NCI-H524 treated with DMSO at 0.1 percent for 48 hours (cell line): ENCODE measurements around the gene MOGAT2.
"Not testable (repeated sequence)": the region's sequence is repeated elsewhere in the genome, so short reads cannot be mapped to it uniquely, and the experiment has no call there.

Source experiments
- DNase-seq: peaks from one replicate; lab custom pipeline; 2025; lab: John Stamatoyannopoulos, UW

MOGAT2 gene

DNA sequence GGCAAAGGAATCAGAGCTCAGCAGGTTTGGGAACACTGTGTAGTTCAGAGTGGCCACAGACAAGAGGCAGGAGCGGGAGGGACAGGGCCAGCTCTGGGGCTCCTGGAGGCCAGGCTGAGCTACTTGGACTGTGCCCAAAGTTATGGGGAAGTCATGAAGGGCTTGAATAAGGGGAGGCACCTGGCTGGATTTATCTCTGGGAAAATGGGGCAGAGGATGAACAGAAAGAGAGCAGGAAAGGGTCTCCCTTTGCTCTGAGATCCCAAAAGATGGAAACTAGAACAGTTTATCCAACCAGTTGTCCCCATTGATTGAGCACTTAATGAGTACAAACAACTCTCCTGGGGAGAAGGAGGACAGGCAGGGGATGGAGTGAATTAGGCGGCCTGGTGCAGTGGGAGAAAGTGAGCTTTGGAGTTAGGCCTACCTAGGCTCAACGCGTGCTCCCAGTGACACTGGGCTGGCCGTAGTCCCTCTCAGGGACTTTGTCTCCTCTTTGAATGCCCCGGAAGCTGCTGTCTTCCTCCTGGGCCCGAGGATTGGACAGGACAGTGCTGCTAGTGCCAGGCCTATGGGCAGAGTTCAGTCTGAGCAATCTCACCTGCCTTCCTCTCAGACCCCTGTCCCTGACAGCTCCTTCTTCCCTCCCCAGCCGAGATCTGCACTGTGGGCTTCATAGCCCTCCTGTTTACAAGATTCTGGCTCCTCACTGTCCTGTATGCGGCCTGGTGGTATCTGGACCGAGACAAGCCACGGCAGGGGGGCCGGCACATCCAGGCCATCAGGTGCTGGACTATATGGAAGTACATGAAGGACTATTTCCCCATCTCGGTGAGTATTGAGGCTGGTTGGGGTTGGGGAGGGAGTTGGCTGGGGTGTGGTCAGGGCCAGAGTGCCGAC lies 2.0 kb downstream of the MOGAT2 start:
- no peak for DNase-seq

DNA sequence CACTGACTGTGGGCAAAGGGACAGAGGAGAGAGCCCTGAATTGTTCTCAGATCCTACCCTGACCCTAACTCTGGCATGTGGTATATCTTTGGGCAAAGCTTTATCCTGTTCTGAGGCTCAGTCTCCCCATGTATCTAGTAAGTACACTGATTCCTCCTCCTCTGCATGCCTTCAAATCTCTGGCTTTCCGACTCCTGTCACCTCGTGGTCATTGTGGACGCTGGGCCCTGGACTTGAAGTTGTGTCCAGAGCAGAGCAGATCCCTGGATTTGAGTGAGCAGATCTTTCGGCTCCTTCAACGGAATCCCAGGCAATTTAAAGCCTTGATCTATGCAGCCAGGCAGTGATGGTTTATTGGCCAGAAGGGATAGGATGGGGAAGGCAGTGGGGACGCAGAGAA lies 3.0 kb downstream of the MOGAT2 start:
- no peak for DNase-seq

DNA sequence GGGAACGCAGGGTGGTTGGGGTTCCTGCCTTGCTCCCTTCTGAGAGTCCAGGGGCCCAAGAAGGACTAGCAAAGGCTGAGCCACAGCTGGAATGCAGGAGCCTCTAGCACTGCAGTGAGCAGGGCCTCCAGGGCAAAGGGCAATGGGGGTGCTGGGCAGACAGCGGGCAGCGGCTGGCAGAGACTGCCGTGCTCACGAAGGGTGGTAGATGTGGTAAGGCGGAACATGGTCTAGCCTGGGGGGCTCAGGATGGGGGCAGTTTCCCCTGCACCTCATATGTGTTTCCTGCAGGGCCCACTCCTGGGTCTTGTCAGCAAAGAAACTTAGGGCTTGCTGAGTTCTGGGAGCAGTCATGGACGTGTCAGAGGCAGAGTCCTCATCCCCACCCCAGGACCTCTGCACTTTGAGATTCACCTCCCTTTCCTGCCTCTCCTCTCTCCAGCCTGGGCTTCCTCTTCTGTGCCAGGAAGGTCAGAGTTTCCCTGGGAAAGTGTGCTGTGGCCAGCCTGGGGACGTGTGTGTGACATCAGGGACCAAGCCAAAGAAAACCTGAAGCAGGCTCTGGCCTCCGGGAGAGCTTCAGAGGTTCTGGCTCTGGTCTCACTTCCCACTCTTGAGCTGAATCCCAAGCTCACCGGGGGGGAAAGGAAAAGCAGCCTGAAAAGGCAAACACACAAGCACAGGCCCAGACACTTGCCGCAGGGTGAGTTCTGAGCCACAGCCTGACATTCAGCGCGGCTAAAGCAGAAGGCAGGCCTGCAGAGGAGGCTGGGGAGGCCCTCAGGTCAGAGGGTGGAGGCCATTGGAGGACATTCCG lies 4.4 kb downstream of the MOGAT2 start:
- DNase-seq = no peak

DNA sequence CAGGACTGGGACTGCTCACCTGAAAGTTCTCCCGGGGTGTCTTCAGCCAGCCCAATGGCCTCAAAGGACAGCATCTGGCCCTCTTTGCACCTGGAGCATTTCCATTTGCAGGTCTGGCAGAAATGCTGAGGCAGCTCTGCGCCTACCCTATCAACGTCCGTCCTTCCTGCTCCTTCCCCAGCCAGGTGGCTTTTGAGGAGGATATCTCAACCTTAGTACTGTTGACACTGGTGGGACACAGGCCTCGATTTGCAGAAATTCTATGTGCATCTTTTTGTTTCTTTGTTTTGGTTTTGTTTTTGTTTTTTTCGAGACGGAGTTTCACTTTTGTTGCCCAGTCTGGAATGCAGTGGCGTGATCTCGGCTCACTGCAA lies 5.0 kb downstream of the MOGAT2 start:
- DNase-seq = no peak

DNA sequence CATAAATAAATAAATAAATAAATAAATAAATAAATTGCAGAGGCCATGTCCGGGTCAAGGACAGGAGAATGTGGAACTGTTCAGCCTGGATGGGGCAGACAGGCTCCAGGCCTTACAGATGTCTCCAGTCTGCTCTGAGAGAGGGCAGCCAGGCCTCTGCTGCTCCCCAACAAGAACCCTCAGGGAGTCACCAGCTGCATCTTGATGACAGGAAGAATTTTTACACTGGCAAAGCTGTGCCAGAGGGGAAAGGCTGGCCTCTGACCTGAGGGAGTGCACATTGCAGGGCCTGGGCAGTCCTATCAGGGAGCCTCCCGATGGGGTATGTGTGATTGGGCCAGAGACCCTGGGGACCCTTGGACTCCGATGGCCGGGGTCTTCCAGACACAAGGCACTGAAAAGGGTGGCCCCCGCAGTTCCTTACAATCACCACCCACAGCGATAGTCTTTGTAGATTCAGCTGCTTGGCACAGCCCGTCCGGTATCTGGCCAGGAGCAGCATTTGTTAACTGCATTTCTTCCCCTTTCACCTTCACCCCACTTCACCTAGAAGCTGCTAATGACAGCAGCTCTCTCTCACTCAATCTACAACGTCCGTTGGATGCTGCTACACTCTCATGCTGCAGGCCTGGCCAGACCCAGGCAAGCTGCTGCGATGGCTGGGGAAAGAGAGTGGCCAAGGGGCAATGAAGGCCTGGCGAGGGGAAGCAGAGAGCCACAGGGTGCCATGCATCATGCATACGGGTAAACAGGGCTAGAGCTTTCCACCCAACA lies 8.1 kb downstream of the MOGAT2 start:
- DNase-seq = no peak

DNA sequence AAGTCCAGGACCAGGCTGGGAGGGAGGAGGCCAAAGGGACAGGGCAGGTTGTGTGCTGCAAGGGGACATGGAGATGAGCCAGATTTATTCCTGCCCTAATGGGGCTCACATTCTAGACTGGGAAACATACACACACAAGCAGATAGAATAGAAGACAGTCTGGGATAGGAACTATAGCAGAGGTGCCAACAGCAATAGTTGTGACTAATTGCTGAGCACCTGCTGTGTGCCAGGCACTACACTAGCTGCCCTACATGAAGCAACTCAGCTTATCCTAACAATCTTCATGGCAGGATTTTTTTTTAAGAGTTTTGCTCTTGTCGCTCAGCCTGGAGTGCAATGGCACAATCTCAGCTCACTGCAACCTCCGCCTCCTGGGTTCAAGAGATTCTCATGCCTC lies 11.4 kb downstream of the MOGAT2 start:
- DNase-seq = no peak

DNA sequence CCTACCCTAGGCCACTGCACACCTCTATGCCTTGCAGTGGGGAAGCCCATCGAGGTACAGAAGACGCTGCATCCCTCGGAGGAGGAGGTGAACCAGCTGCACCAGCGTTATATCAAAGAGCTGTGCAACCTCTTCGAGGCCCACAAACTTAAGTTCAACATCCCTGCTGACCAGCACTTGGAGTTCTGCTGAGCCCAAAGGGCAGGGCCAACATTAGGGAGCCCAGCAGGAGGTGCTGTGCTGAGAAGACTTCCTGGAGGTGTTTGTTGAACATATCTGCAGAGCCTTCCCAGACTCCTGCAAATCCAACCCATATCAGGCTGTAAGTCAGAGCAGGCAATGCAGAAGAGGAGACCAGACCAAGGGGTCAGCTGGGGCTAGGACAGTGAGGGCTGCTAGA lies 13.5 kb downstream of the MOGAT2 start:
- DNase-seq = no peak

DNA sequence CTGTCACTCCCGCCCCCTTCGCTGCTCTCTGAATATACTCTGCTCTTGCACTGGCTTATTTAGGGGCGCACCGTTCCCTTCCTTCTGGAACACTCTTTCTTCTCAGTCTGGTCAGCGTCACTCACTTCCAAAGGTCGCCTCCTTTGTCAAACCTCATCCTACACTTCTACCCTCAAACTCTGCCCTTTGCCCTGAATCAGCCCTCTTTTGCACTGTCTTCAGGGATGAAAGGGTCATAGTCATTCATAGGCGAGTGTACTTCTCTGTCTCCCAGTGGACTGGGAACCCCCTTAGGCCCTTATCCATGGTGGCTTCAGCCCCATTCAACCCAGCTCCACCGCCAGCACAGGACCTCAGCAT lies 15.4 kb downstream of the MOGAT2 start:
- DNase-seq = no peak

DNA sequence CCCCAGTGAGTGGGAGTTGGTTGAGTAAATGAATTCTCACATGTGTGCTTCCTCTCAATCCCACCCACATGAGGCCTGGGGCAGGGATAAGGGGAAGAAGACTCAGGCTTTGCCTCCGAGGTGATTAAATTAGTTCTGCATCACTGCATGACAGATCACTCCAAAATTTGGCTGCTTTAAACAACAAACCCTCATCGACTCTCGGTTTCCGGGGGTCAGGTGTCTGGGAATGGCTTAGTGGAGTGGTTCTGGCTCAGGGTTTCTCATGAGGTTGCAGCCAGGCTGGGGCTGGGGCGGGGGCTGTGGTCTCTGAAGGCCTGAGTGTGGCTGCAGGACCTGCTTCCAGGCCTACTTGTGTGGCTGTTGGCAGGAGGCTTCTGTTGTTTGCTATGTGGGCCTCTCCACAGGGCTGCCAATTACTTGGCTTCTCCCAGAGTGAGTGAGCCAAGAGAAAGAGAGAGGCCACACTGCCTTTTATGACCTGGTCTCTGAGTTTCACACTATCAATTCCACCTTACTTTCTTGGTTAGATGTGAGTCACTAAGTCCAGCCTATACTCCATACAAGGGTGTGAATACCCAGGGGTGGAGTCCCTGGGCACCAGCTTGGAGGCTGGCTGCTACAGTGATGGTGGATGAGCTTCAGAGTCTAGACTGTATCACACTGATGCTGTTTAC lies 15.9 kb downstream of the MOGAT2 start:
- no peak for DNase-seq

DNA sequence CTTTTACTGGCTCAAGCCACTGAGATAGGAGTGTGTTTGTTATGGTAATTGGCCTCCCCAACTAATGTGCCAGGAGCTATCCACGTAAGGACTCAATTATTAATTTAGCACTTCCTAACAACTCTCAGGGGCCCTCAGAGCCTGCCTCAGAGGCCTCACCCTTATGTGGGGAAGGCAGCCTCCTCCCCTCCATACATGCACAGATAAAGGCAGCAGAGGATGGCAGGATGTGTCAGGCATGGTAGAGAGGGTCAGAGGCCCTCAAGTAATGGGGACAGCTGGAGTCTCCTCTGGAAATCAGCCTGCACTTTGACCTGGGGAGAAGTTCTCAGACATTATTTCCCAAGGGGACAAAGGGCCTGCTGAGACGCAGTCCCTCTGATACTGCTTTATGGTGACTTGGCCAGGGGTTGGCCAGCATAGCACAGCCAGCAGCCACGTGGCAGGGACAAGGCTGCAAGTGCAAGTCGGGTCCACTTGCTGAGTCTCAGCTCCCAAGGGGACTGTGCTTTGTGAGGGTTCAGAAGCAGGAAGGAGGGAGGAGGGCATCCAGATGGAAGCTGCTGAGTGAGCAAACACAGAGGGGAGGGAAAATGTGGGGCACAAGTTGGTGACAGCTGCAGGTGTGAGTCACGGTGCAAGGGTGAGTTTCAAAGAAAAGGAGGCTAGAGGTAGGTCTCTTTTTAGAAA lies 17.0 kb downstream of the MOGAT2 start:
- DNase-seq = no peak

DNA sequence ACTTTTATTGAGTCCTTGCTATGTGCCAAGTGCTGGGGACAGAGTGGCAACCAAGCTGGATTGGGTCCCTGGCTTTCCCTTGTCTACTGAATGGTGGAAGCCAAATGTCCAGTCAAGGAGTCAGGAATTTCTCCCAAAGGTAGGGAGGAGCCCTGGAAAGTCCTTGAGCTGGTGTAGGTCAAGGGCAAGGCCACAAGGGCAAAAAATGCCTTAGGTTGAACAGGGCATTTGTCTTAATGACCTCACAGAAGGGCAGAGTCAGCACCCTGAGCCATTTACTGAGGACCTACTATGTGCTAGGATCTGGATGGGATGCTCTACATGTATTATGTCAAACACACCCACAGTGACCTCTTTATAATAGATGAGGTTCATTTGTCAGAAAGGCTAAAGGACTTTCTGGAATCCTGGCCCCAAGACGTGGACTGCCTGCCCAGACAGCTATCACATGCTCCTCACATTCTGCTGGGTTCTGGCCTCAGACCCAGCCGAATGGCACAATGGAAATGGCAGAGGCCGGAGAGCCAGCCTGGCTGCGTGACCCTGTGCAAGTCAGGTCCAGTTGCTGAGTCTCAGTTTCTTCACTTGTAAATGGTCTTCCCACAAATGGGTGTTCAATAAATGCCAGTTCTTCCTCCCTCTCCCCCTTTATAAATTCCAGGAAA lies 17.7 kb downstream of the MOGAT2 start:
- DNase-seq = no peak

DNA sequence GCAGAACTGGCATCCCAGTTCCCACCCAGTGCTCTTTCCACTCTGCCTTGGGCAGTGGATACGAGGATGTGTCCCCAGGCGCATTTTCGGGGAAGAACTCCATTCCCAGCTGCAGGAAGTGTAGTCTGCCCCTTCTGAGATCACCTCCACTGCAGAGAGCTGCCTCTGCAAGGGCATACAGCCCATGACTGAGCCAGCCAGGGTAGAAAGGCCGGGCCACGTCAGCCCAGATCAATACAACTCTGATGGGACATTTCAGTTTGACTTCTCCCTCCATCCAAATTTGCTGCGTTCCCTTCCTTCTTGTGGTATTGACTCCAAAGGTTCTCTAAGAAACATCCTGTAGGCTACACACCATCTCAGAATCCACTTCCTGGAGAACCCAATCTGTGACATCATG lies 19.7 kb downstream of the MOGAT2 start:
- no peak for DNase-seq

DNA sequence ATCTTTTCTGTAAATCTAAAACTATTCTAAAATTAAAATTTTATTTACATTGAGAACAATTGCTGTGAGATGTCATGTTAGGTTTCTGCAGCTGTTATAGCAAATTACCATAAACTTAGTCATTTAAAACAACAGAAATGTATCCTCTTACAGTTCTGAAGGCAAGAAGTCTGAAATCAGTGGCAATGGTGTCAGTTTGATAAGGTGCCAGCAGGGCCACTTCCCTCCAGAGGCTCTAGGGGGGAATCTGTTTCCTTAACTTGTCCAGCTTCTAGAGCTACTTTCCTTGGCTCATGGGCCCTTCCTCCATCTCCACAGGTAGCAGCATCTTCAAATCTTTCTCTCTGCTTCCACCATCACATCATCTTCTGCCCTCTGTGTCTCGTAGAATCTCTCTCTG lies 23.0 kb downstream of the MOGAT2 start:
- no peak for DNase-seq

DNA sequence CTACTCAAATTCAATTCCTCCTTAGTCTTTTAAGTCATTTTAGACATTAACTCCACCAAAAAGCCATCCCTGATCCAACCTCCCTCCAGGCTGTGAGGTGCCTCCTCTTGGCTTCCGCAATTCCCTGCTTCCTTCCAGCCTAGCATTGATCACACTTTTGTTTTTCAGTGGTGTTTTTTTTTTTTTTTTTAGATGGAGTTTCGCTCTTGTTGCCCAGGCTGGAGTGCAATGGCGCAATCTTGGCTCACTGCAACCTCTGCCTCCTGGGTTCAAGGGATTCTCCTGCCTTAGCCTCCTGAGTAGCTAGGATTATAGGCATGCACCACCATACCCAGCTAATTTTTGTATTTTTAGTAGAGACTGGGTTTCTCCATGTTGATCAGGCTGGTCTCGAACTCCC lies 25.5 kb downstream of the MOGAT2 start:
- not testable (repeated sequence) for DNase-seq

DNA sequence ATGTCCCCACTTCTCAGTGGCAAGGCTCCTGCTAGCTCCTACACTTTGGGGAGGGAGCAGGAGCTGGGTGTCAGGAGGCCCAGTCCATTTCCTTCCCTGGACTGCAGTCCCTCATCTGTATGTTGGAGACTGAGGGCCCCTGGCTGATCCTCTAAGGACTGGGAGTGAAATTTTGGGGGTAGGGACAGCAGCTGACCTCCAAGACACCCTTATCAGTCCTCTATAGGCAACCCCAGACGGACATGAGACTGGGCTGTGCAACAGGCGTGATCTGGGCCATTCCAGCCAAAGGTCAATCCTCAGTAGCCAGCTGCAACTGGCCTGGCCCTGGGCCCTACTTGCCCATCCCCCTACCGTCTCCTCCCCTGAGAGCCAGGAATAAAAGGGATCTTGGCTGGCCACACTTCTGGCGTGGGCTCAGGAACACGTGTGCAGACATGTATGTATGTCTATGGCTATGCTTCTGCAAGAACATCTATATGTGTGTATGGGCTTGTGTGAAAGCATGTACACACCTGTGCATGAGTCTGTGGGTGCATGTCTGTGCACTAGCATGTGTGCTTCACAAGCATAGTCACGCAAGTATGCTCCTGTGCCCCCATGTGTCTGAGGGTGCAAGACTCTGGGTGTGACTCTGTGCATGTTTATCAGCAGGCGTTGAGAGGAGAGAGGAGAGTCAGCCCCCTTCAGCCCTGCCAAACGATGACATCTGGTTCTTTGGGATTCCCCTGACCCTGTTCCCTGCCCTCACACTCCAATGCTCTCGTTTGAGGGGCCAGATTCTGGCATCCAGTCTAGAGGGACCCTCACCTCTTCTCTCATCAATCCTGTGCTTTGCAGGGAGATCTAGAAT lies 26.3 kb downstream of the MOGAT2 start:
- DNase-seq = no peak

DNA sequence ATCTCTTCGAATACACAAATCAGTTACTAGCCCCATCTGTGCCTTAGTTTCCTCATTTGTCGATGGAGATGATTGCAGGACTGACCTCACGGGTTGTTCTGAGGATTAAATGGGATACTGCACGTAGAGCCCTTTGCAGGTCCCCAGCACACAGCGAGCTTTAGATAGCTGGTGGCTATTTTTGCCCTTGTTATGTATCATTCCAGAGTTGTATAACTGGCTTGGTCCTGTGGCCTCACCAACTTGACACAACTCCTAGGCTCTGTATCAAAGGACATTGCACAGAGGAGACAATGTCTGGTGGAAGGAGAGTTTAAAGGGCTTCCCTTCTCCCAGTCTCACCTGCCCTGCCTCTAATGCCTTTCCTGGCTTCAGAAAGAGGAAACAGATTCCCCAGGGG lies 28.2 kb downstream of the MOGAT2 start:
- DNase-seq = no peak

DNA sequence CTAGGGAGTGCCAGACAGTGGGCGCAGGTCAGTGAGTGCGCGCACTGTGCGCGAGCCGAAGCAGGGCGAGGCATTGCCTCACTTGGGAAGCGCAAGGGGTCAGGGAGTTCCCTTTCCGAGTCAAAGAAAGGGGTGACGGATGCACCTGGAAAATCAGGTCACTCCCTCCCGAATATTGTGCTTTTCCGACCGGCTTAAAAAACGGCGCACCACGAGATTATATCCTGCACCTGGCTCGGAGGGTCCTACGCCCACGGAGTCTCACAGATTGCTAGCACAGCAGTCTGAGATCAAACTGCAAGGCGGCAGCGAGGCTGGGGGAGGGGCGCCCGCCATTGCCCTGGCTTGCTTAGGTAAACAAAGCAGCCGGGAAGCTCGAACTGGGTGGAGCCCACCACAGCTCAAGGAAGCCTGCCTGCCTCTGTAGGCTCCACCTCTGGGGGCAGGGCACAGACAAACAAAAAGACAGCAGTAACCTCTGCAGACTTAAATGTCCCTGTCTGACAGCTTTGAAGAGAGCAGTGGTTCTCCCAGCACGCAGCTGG lies 31.2 kb downstream of the MOGAT2 start:
- DNase-seq = not testable (repeated sequence)

DNA sequence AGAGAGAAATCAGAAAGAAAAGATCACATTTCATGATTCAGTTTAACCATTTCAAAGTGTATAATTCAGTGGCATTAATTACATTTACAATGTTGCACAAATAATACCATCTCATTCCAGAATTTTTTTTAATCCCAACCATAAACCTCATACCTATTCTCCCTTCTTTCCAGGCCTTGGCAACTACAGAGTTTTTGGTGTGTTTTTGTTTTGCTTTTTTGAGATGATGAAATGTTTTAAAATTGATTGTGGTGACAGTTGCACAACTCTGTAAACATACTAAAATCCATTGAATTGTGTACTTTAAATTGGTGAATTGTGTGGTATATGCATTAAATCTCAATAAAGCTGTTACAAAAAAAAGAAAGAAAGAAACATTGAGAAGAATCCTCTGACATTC lies 37.3 kb downstream of the MOGAT2 start:
- not testable (repeated sequence) for DNase-seq

DNA sequence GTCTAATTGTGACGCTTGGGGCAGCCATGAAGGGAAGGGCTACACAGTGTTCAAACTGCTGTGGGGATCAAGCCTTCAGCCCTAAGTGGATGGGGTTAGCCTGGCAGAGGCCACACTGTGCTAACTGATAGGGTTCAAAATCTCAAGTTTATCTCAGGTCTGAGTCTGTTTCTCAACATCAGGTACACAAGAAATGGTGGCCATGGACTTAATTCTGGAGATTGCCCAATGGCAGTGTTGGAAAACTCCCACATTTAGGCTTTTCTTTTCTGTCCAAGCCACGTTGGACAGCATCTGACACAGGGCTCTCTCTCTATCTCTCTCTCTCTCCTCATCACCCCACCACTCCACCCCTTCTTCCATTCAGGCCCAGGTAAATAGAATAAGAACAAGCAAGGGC lies 40.0 kb downstream of the MOGAT2 start:
- no peak for DNase-seq

DNA sequence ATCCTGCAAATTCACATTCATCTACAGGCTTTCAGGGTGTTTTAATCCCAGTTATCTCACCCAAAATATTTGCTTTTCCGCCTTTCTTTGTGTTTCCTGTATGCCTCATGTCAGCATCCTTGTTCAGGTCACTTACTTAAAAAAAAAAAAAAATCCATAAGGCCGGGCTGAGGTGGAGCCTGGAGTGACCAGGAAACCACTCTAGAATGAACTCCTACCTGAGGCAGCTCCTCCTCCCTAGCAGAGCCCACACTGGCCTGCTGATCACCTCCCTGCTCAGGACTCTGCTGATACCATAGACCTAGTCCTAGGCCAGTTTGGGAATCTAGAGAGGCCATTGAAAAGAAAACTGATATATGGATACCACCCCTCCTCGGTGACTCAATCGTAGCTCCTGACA lies 42.2 kb downstream of the MOGAT2 start:
- DNase-seq = no peak
